Measurements from ENCODE around the gene BMP10.
"Not testable (repeated sequence)": the region's sequence is repeated elsewhere in the genome, so short reads cannot be mapped to it uniquely, and the experiment has no call there.

BMP10 gene

GRCh38 chr2:68871159-68871764, at the start of gene BMP10:
BMP10 (minus strand) TSS chr2:68871397; CDS start chr2:68871358, 39 bp downstream.
- DNase-seq: no peak

- DNase-seq: no peak
These were observed 49.4 kb upstream of the BMP10 start for GRCh38 chr2:68920481-68921170.

GRCh38 chr2:68918497-68918896, 47.3 kb upstream of the BMP10 start:
- no peak for DNase-seq

GRCh38 chr2:68917034-68917718, 46.0 kb upstream of the BMP10 start:
- DNase-seq: no peak

GRCh38 chr2:68916226-68916625, 45.0 kb upstream of the BMP10 start:
- DNase-seq: no peak

GRCh38 chr2:68915393-68915792, 44.2 kb upstream of the BMP10 start:
- DNase-seq: no peak

GRCh38 chr2:68913359-68913758, 42.2 kb upstream of the BMP10 start:
- DNase-seq: no peak

GRCh38 chr2:68912732-68913131, 41.5 kb upstream of the BMP10 start:
- no peak for DNase-seq

- no peak for DNase-seq
These were observed 40.9 kb upstream of the BMP10 start for GRCh38 chr2:68912111-68912510.

- no peak for DNase-seq
These were observed 40.5 kb upstream of the BMP10 start for GRCh38 chr2:68911709-68912108.

GRCh38 chr2:68911246-68911645, 40.0 kb upstream of the BMP10 start:
- DNase-seq: no peak

GRCh38 chr2:68909793-68910674, 38.8 kb upstream of the BMP10 start:
- DNase-seq: peak; percentile 65

GRCh38 chr2:68908392-68908970, 37.3 kb upstream of the BMP10 start:
- peak; percentile 78 for DNase-seq

GRCh38 chr2:68907920-68908253, 36.7 kb upstream of the BMP10 start:
- no peak for DNase-seq

GRCh38 chr2:68907232-68907919, 36.2 kb upstream of the BMP10 start:
- DNase-seq: no peak

- DNase-seq: no peak
These were observed 35.5 kb upstream of the BMP10 start for GRCh38 chr2:68906716-68907115.

- no peak for DNase-seq
These were observed 33.9 kb upstream of the BMP10 start for GRCh38 chr2:68905116-68905515.

GRCh38 chr2:68901561-68901960, 30.4 kb upstream of the BMP10 start:
- DNase-seq: no peak

GRCh38 chr2:68901199-68901514, 30.0 kb upstream of the BMP10 start:
- DNase-seq: no peak

- DNase-seq: no peak
These were observed 29.4 kb upstream of the BMP10 start for GRCh38 chr2:68900496-68901198.

GRCh38 chr2:68895981-68896380, 24.8 kb upstream of the BMP10 start:
- not testable (repeated sequence) for DNase-seq

GRCh38 chr2:68889500-68889899, 18.3 kb upstream of the BMP10 start:
- no peak for DNase-seq

All from activated T-cell treated with anti-CD3 and anti-CD28 coated beads, Interleukin-2, amount 50 U/mL, for 1 hour (primary cell).